HG02938 (cell line): ENCODE results near the gene TAMALIN.
"Not testable (repeated sequence)": the region's sequence is repeated elsewhere in the genome, so short reads cannot be mapped to it uniquely, and the experiment has no call there.

Source experiments
- ATAC-seq: cut with Tn5 transposase; IDR thresholded peaks from one replicate; pipeline ENCODE4 v1.9.1; 2021; ENCODE audit warnings: mild to moderate bottlenecking, moderate library complexity; ENCODE audit not compliant: unreplicated experiment

Gene TAMALIN

DNA sequence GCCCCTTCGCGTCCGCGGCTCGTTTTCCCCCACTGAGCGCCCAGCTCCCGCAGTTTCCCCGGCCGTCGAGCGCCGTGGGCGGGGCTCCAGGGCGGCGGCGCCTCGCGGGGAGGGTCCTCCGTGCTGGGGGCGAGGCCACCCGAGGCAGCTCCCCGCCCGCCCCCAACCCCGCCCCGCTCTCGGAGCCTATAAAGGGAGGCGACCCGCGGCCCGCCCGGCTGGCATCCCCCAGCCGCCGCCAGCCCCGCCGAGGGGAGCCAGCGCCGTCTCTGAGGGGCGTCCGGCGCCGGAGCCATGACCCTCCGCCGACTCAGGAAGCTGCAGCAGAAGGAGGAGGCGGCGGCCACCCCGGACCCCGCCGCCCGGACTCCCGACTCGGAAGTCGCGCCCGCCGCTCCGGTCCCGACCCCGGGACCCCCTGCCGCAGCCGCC, at the start of gene TAMALIN:
TAMALIN (plus strand) TSS at position 221 of the 432 bp plus-strand sequence; CDS start at position 295, 74 bp downstream.
- no peak for ATAC-seq

GRCh38 chr12:51958542-51958941, 48.2 kb upstream of the TAMALIN start:
- no peak for ATAC-seq

- no peak for ATAC-seq
Measured at GRCh38 chr12:51959211-51959610, 47.5 kb upstream of the TAMALIN start.

DNA sequence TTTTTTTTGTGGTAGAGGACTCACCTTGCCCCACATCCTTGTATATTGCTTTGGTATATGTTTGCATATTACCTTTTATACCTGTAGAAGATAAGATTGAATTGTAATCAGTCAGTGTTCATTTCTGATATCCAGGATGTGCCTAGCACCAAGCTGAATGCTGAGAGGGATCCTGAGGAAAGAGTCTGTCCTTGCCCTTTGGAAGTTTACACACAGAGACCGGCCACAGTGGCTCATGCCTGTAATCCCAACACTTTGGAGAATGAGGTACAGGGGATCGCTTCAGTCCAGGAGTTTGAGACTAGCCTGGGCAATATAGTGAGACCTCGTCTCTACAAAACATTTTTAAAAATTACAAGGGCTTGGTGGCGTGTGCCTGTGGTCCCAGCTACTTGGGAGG, 46.8 kb upstream of the TAMALIN start:
- ATAC-seq = no peak

DNA sequence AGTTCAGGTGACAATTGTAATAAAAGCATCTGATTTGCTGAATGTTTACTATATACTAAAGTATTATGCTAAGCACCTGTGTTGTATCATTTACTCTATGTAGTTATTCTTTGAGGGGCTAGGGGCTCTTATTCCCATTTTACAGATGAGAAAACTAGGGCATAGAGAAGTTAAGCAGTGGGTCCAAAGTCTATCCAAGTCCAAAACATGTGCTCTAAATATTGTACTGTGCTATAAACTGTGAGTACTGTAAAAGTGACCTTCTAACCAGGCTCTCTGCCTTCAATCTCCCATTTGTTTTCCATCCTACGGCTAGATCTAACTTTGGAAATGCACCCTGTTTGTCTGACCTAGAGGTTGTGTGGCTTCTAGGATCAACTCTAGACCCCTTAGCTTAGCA, 46.3 kb upstream of the TAMALIN start:
- ATAC-seq = no peak

- ATAC-seq = no peak
Measured at GRCh38 chr12:51960890-51961289, 45.9 kb upstream of the TAMALIN start.

DNA sequence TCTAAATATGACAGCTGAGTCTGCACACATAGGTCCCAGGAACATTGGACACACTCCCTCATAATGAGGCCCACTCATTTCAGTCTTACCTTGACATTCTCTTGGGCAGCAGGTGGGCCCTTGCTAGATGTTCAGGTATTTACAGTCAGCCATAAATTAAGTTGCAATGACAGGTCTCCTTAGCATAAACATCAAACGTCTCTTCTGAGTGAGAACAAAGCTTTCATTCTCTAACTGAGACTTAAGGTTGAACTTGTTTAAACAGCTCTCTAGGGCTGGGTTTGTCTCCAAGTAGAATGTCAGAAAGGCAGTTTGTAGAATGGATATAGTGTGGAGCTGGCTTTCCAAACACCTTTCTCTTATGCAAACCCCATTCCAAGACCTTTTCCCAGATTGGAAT, 44.9 kb upstream of the TAMALIN start:
- ATAC-seq = no peak

DNA sequence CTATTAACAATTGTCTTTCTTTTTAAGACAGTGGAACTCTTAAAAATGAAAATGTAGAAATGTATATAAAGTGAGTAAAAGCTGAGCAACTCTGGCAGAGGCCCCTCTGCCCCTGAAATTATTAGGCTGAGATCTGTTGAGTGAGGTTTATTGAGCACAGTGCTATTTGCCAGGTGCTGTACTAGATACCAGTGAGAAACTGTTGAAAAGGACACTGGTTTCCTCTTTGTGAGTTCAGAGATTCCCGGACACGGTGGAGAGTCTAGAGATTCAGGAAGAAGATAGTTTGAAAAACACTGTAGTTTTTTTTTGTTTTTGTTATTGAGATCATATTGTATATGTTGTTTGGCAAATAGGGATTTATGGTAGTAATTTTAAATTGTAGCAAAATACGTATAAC, 44.0 kb upstream of the TAMALIN start:
- ATAC-seq = no peak

DNA sequence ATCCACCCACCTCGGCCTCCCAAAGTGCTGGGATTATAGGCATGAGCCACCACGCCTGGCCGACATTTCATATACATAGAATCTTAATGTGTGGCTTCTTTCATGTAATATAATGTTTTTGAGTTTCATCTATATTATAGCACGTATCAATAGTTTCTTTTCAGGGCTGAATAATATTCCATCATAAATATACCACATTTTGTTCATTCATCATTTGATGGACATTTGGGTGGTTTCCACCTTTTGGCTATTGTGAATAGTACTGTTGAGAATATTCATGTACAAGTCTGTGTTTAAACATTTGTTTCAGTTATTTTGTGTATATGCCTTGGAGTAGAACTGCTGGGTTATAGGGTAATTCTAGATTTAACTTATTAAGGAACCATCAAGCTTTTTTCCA, 43.3 kb upstream of the TAMALIN start:
- ATAC-seq = no peak

GRCh38 chr12:51969643-51970042, 37.1 kb upstream of the TAMALIN start:
- ATAC-seq = no peak

- ATAC-seq = peak; percentile 95
Measured at GRCh38 chr12:51970904-51971646, 35.7 kb upstream of the TAMALIN start.

DNA sequence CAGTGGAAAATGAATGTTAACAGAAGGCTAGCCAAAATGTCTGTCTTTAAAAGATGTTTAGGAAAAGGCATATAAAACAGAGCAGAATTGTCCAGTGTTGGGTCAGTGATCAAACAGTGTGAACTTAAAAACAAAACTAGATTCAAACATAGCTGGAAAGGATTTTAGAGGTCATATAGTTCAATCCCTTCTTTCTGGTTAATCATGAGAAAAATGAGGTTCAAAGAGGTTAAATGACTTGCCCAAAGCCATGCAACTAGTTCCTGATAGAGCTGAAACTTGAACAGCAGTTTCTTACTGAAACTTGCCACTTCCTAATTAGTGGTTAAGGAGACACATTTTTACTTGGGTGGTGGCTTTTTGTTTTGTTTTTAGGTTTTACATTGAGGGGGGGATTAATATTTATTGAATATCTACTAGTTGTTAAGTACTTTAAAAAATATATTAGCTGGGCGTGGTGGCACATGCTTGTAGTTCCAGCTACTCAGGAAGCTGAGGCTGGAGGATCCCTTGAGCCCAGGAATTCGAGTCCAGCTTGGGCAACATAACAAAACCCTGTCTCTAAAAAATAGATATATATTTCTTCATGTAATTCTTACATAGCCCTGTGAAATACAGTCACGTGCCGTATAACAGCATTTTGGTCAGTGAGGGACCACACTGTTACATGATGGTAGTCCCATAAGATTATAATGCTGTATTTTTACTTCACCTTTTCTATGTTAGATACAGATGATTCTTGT, 34.9 kb upstream of the TAMALIN start:
- ATAC-seq = no peak

DNA sequence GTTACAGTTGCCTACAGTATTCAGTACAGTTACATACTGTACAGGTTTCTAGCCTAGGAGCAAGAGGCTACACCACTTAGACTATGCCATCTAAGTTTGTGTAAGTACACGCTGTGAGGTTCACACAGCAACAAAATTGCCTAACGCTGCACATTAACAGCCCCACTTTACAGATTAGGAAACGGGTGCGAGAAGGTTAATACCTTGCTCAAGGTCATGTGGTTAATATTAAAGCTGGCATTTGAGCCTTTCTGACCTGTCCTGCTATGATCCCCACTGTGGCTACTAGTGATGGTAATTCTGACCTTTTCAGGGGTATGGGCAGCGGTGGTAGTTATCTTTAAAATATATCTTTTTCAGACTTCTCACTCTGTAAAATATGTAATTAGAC, 34.3 kb upstream of the TAMALIN start:
- no peak for ATAC-seq

DNA sequence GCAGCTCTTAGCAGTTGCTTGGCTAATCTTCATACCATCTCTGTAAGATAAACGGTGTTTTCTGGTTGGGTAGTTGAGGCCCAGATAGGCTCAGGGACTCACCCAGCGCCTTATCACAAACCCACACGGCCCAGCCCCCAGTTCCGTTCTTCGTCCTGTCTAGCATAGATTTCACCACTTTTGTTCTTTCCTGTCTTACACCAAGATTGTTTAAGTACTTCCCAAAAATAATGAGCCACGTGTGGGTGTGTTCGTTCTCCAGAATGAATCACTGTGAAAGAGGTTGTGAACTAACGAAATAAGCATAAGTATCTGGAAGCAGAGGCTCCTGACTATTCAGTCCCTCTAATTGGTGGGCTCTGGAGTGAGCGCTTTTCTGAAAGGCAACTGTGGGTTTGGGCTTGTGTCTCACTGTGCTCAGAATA, 33.9 kb upstream of the TAMALIN start:
- ATAC-seq = no peak

- ATAC-seq = no peak
Measured at GRCh38 chr12:51973560-51973959, 33.2 kb upstream of the TAMALIN start.

GRCh38 chr12:51974646-51975045, 32.1 kb upstream of the TAMALIN start:
- no peak for ATAC-seq

DNA sequence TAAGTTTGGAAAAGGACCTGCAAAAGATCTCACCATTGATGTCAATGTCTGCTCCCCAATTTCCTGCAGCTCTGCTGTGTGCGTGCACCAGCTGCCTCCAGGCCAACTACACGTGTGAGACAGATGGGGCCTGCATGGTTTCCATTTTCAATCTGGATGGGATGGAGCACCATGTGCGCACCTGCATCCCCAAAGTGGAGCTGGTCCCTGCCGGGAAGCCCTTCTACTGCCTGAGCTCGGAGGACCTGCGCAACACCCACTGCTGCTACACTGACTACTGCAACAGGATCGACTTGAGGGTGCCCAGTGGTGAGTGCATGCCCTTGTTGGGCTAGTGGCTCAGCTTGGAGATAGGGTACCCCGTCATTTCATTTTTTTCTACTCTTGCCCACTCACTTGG, 31.6 kb upstream of the TAMALIN start:
- no peak for ATAC-seq

- no peak for ATAC-seq
Measured at GRCh38 chr12:51976376-51977160, 30.2 kb upstream of the TAMALIN start.

DNA sequence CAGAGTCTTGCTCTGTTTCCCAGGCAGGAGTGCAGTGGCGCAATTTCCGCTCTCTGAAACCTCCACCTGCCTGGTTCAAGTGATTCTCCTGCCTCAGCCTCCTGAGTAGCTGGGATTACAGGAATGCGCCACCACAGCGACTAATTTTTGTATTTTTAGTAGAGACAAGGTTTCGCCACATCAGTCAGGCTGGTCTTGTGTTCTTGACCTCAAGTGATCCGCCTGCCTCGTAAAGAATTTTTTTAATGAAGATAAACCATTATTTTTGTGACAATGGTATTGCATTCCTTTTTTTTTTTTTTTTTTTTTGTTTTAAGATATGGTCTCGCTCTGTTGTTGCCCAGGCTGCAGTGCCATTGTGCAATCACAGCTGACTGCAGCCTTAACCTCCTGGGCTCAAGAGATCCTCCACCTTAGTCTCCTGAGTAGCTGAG, 29.4 kb upstream of the TAMALIN start:
- no peak for ATAC-seq

GRCh38 chr12:51979306-51979705, 27.4 kb upstream of the TAMALIN start:
- ATAC-seq = not testable (repeated sequence)

DNA sequence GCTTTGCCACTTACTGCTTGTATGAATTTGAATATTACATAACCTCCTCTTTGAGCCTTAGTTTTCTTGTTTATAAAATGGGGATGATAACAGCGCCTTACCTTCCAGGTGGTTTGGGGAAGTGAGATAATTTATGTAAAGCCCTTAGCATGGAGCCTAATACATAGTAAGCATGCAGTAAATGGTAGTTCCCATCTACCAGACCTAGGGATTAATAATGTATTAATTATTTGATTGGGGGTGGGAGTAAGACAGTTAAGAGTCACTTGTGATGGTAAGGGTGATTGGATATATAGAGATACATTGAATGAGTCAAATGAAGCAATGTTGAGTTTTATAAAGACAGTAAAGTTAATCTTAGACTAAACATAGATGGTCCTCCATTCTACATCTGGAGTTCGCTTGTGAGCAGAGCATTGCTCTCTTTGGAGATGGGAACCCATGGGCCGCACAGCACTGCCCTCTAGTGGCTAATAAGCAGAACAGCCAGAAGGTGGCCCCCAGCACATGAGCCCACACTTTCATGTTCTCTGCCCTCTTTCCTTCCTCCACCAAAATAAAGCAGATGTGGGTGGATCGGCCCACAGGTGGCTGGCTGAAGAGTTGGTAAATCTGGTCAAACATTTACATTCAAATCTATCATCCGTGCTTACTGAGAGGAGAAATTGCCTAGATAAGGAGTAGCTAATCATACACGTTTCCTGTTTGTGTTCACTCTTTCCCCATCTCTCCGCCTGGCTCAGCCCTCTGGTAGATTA, 26.5 kb upstream of the TAMALIN start:
- ATAC-seq = no peak
